HG03139 (cell line): ENCODE data around the gene RFK.

ENCODE experiments used
- ATAC-seq: cut with Tn5 transposase; IDR thresholded peaks from one replicate; pipeline ENCODE4 v1.9.1; 2021; ENCODE audit not compliant: unreplicated experiment

Gene RFK

GRCh38 chr9:76336027-76336426 lies 58.2 kb downstream of the RFK start:
- ATAC-seq, result no peak
